ENCODE measurements around the gene TTYH3. TPM values are rescaled to one million over a fixed set of nuclear protein-coding genes. Genes with fewer than 3 reads are reported as not detected.
A peak's percentile ranks its signal among the peaks of the same experiment; 100 is the strongest.

Gene TTYH3
- total and polyA plus RNA-seq, 2 of the 8 experiments (the other 6 are each of a cell fraction or from before 2014, with no cell fraction given): 66.2 to 169 TPM

DNA sequence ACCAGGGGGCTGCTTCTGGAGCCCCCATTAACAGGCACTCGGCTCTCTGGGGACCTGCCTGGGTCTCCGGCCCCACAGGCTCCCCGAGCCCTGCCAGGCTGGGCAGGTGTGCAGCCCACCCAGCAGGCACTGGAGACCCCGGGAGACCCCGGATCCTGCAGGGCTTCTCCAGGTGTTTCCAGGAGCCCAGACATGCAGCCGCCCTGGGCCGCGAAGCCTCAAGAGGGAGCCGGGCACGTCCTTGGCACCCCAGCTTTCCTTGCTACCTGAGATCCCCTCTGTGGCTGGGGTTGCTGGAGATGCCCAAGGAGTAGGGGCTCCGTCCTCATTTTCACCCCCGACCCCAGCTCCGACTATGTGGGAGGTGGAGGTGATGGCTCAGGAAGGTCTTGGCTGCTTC is 48.5 kb downstream of the TTYH3 start:
- H3K23ac ChIP-seq (ENCODE audit: insufficient read length): no peak overlapping the region
- no peak overlapping the region for H3K9ac ChIP-seq (replicated peaks in 1 of 4; ENCODE audit: extremely low read depth in 1 of 4, low read depth in 3 of 4, low read length in 3 of 4)

More for the DNA sequence above, 48.5 kb downstream of the TTYH3 start:
- no peak overlapping the region for H3K14ac ChIP-seq (ENCODE audit: insufficient read length)
- no peak for TF ChIP-seq MAFK (IDR thresholded peaks at IDR 0.05; ENCODE audit: low read depth, low read length)
- TF ChIP-seq, protein P1, sequence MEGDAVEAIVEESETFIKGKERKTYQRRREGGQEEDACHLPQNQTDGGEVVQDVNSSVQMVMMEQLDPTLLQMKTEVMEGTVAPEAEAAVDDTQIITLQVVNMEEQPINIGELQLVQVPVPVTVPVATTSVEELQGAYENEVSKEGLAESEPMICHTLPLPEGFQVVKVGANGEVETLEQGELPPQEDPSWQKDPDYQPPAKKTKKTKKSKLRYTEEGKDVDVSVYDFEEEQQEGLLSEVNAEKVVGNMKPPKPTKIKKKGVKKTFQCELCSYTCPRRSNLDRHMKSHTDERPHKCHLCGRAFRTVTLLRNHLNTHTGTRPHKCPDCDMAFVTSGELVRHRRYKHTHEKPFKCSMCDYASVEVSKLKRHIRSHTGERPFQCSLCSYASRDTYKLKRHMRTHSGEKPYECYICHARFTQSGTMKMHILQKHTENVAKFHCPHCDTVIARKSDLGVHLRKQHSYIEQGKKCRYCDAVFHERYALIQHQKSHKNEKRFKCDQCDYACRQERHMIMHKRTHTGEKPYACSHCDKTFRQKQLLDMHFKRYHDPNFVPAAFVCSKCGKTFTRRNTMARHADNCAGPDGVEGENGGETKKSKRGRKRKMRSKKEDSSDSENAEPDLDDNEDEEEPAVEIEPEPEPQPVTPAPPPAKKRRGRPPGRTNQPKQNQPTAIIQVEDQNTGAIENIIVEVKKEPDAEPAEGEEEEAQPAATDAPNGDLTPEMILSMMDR (IDR thresholded peaks at IDR 0.05; ENCODE audit: control extremely low read depth in 1 of 3, insufficient read depth in 1 of 3, low read depth in 1 of 3, low read length in 3 of 3): peak in 1 of 3 experiments; percentile 1; a peak in 1 of 4 replicates
- no peaks in the 10 kb centered on the region for H3K36me3 ChIP-seq (ENCODE audit: control insufficient read depth in 2 of 4, insufficient read depth in 4 of 4, low read length in 3 of 4)
- DNase-seq (ENCODE audit: low read depth in 1 of 2, low spot score in 2 of 2): no peak
- no peaks in the 10 kb centered on the region for H3K4me1 ChIP-seq (replicated peaks in 1 of 4; ENCODE audit: control insufficient read depth in 3 of 4, insufficient read depth in 4 of 4, low read length in 3 of 4)
- no peak overlapping the region for H3K4me2 ChIP-seq (ENCODE audit: insufficient read depth in 1 of 2, low read depth in 2 of 2, low read length in 2 of 2)
- H3K79me1 ChIP-seq (ENCODE audit: low read depth, low read length): no peaks in the 10 kb centered on the region
- no peak overlapping the region for H2BK5ac ChIP-seq (ENCODE audit: low read depth, low read length)
- no peaks in the 10 kb centered on the region; a peak in 1 of 4 replicates for H3K9me3 ChIP-seq (ENCODE audit: insufficient read depth in 2 of 2, low read depth in 1 of 2, low read length in 1 of 2)
- H2BK12ac ChIP-seq (ENCODE audit: low read depth, low read length): peak overlapping the region; percentile 55; the same call in 1 of the 2 replicates
- CTCF ChIA-PET (ENCODE audit: partially characterized antibody): interaction anchor here (1.0 to 5.4 kb wide), 27 partner anchors 9 to 229 kb away, joined by 3 to 59 read pairs (median 5); no protein-coding TSS in a partner anchor
- H4K8ac ChIP-seq (ENCODE audit: extremely low read depth, insufficient read depth, low read length): peak overlapping the region; percentile 62; the same call in 1 of the 2 replicates
- peak overlapping the region; percentile 42 for H4K91ac ChIP-seq (replicated peaks; ENCODE audit: insufficient read length, low read length)
- H3K4me3 ChIP-seq (ENCODE audit: extremely low read depth in 1 of 4, insufficient read depth in 2 of 4, low read depth in 3 of 4, low read length in 4 of 4): no peak overlapping the region
- H3K27me3 ChIP-seq (replicated peaks in 1 of 4; ENCODE audit: control insufficient read depth in 3 of 4, extremely low read depth in 1 of 4, insufficient read depth in 3 of 4, low read length in 3 of 4): no peaks in the 10 kb centered on the region
- 0 out of 2 replicates have a peak overlapping the region, but pooled peaks have one; percentile 24 for H3K18ac ChIP-seq (ENCODE audit: extremely low read depth, low read length)
- FAIRE-seq: no peak
- no peak overlapping the region for H3K27ac ChIP-seq (ENCODE audit: low read depth, low read length)
- WGBS, 2 experiments (ENCODE audit: extremely low coverage in 1 of 2, insufficient coverage in 1 of 2, insufficient read length in 1 of 2, insufficient replicate concordance in 2 of 2, low coverage in 1 of 2, low lambda C conversion rate in 2 of 2, missing lambda C conversion rate in 1 of 2): 86% methylated on average over 12 of the region's 13 CpGs; no CpG with 5 or more reads in 1 of the 2 experiments
- H4K20me1 ChIP-seq (replicated peaks in 1 of 2; ENCODE audit: control insufficient read depth in 1 of 2, insufficient read depth in 2 of 2, low read length in 2 of 2): no peaks in the 10 kb centered on the region
- no peak overlapping the region for H4K5ac ChIP-seq (ENCODE audit: insufficient read length, low read depth, low read length)
- POLR2A ChIA-PET (ENCODE audit: partially characterized antibody): interaction anchor here (0.6 kb wide), 1 partner anchor 128 kb away, joined by 3 read pairs; no protein-coding TSS in a partner anchor
- H2BK20ac ChIP-seq (ENCODE audit: low read length): no peak overlapping the region
- H3K4ac ChIP-seq (replicated peaks; ENCODE audit: insufficient read length, low read depth, low read length): no peak overlapping the region
- H3K23me2 ChIP-seq (ENCODE audit: low read depth, low read length): no peaks in the 10 kb centered on the region
- H3K79me2 ChIP-seq (ENCODE audit: control insufficient read depth in 1 of 2, insufficient read depth in 2 of 2, low read length in 2 of 2): no peaks in the 10 kb centered on the region
- 0 out of 2 replicates have a peak overlapping the region, but pooled peaks have one; percentile 56 for H2AFZ ChIP-seq (ENCODE audit: low read length)
- no peak overlapping the region for H3K56ac ChIP-seq (replicated peaks; ENCODE audit: insufficient read length, low read depth, low read length)
- no peak overlapping the region for H2AK5ac ChIP-seq (ENCODE audit: low read depth, low read length)
- H2BK15ac ChIP-seq (ENCODE audit: low read length): peak overlapping the region; percentile 72; the same call in 1 of the 2 replicates
- no peak overlapping the region for H2BK120ac ChIP-seq (replicated peaks; ENCODE audit: low read depth, low read length)

All from H1 (cell line).